SK-N-SH treated with all-trans-retinoic acid at 6 μM for 48 hours (cell line): ENCODE data around the gene COG4.

ENCODE experiments used
- ATAC-seq: fragments of 200-7000 bp; cut with Tn5 transposase; 3 replicates; pipeline ENCODE4 v1.9.1; 2020; ENCODE audit warnings: mild to moderate bottlenecking, moderate library complexity
- ARNTL ChIP-seq: fragments of 450-650 bp; formaldehyde crosslinking; IDR thresholded peaks from 2 replicates; pipeline ENCODE4 v1.5.0; 2020; ENCODE audit warnings: low read depth, mild to moderate bottlenecking, moderate library complexity, borderline replicate concordance
- BACH2 ChIP-seq: fragments of 250-450 bp; sonication (Bioruptor Pico); IDR thresholded peaks from 2 replicates; pipeline ENCODE4 v1.9.0; 2021; ENCODE audit warnings: mild to moderate bottlenecking, borderline replicate concordance
- CREB5 ChIP-seq: fragments of 250-450 bp; sonication (Bioruptor Pico); IDR thresholded peaks from 2 replicates; pipeline ENCODE4 v1.5.1; 2020; ENCODE audit warnings: low read depth, mild to moderate bottlenecking, moderate library complexity
- CSDC2 ChIP-seq: fragments of 250-450 bp; sonication (Bioruptor Pico); IDR thresholded peaks from 2 replicates; pipeline ENCODE4 v1.5.0; 2020; ENCODE audit warnings: mild to moderate bottlenecking, moderate library complexity
- ESRRG ChIP-seq: fragments of 250-450 bp; sonication (Bioruptor Pico); IDR thresholded peaks from 2 replicates; pipeline ENCODE4 v1.6.1; 2021; ENCODE audit warnings: mild to moderate bottlenecking
- GLIS3 ChIP-seq: fragments of 250-450 bp; sonication (Bioruptor Pico); IDR thresholded peaks from 2 replicates; pipeline ENCODE4 v1.5.0; 2020; ENCODE audit warnings: mild to moderate bottlenecking, moderate library complexity
- OSR1 ChIP-seq: fragments of 250-450 bp; sonication (Bioruptor Pico); IDR thresholded peaks from 2 replicates; pipeline ENCODE4 v1.8.0; 2022; ENCODE audit warnings: moderate library complexity, mild to moderate bottlenecking, inconsistent platforms
- PATZ1 ChIP-seq: fragments of 250-450 bp; sonication (Bioruptor Pico); IDR thresholded peaks from 2 replicates; pipeline ENCODE4 v1.8.0; 2020; ENCODE audit warnings: mild to moderate bottlenecking, moderate library complexity, borderline replicate concordance
- PPARA ChIP-seq: fragments of 250-450 bp; sonication (Bioruptor Pico); IDR thresholded peaks from 2 replicates; pipeline ENCODE4 v1.5.0; 2020; ENCODE audit warnings: mild to moderate bottlenecking, borderline replicate concordance
- RARB ChIP-seq: fragments of 250-450 bp; sonication (Bioruptor Pico); IDR thresholded peaks from 2 replicates; pipeline ENCODE4 v1.8.0; 2021; ENCODE audit warnings: mild to moderate bottlenecking, moderate library complexity
- SNAI2 ChIP-seq: fragments of 250-450 bp; sonication (Bioruptor Pico); IDR thresholded peaks from 2 replicates; pipeline ENCODE4 v1.5.0; 2020; ENCODE audit warnings: mild to moderate bottlenecking, moderate library complexity
- TCF4 ChIP-seq: fragments of 250-450 bp; sonication (Bioruptor Pico); IDR thresholded peaks from 2 replicates; pipeline ENCODE4 v1.8.0; 2021; ENCODE audit warnings: mild to moderate bottlenecking, moderate library complexity, borderline replicate concordance
- TOX ChIP-seq: fragments of 250-450 bp; sonication (Bioruptor Pico); IDR thresholded peaks from 2 replicates; pipeline ENCODE4 v1.8.0; 2021; ENCODE audit warnings: mild to moderate bottlenecking, moderate library complexity, borderline replicate concordance
- TSHZ2 ChIP-seq: fragments of 250-450 bp; sonication (Bioruptor Pico); IDR thresholded peaks from 2 replicates; pipeline ENCODE4 v1.5.0; 2020; ENCODE audit warnings: mild to moderate bottlenecking, moderate library complexity
- ZFP3 ChIP-seq: fragments of 250-450 bp; sonication (Bioruptor Pico); IDR thresholded peaks from 2 replicates; pipeline ENCODE4 v1.5.0; 2020; ENCODE audit warnings: mild to moderate bottlenecking, moderate library complexity
- ZFP30 ChIP-seq: fragments of 450-650 bp; formaldehyde crosslinking; IDR thresholded peaks from 2 replicates; pipeline ENCODE4 v1.5.0; 2022; ENCODE audit warnings: mild to moderate bottlenecking, moderate library complexity
- ZNF565 ChIP-seq: fragments of 450-650 bp; formaldehyde crosslinking; conservative IDR thresholded peaks from 2 replicates; pipeline ENCODE4 v1.5.0; 2020; ENCODE audit warnings: low read depth, mild to moderate bottlenecking, moderate library complexity
- ZNF70 ChIP-seq: fragments of 450-650 bp; formaldehyde crosslinking; IDR thresholded peaks from 2 replicates; pipeline ENCODE4 v1.5.0; 2020; ENCODE audit warnings: mild to moderate bottlenecking, moderate library complexity
- ZNF8 ChIP-seq: fragments of 450-650 bp; formaldehyde crosslinking; IDR thresholded peaks from 2 replicates; pipeline ENCODE4 v1.5.0; 2020; ENCODE audit warnings: mild to moderate bottlenecking, moderate library complexity
- TF ChIP-seq, protein P1 (sequence below): fragments of 250-450 bp; sonication (Bioruptor Pico); IDR thresholded peaks from 2 replicates; pipeline ENCODE4 v1.5.1; 2021; ENCODE audit warnings: mild to moderate bottlenecking, moderate library complexity
- TF ChIP-seq, protein P2 (sequence below): fragments of 250-450 bp; sonication (Bioruptor Pico); IDR thresholded peaks from 2 replicates; pipeline ENCODE4 v1.8.0; 2021; ENCODE audit warnings: low read depth, mild to moderate bottlenecking, moderate library complexity, borderline replicate concordance

COG4 gene

GRCh38 chr16:70441406-70441990, 81.9 kb downstream of the COG4 start:
- no peak for TF ChIP-seq TOX
- TF ChIP-seq SNAI2: no peak
- TF ChIP-seq OSR1 (CRISPR knock-in tag): no peak
- no peak for TF ChIP-seq ARNTL (CRISPR knock-in tag)
- TF ChIP-seq ZFP3 (CRISPR knock-in tag): no peak
- TF ChIP-seq ZNF8: no peak
- no peak for TF ChIP-seq PATZ1
- TF ChIP-seq ZFP30 (CRISPR knock-in tag): no peak
- no peak for TF ChIP-seq TSHZ2 (CRISPR knock-in tag)
- no peak for TF ChIP-seq ESRRG (CRISPR knock-in tag)
- no peak for ATAC-seq

DNA sequence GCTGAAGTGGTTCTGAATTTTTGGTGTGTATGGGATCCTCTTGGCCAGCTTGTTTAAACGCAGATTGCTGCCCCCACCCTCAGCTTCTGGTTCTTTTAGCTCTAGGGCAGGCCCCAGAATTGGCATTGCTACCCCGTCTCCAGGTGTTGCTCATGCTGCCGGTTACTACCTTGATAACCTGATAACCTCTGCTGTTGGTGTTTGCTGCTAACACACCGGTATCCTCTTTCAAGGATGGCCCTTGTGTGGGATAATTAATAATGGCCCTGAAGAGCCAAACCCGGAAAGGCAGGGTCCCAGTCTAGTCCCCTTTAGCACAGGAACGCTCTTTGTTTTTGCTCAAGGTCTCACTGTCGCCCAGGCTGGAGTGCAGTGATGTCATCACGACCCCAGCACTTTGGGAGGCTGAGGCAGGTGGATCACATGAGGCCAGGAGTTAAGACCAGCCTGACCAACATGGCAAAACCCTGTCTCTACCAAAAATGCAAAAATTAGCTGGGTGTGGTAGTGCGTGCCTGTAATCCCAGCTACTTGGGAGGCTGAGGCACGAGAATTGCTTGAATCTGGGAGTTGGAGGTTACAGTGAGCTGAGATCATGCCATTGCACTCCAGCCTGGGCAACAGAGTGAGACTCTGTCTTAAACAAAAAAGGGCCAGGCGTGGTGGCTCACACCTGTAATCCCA, 83.2 kb downstream of the COG4 start:
- TF ChIP-seq, protein P1, sequence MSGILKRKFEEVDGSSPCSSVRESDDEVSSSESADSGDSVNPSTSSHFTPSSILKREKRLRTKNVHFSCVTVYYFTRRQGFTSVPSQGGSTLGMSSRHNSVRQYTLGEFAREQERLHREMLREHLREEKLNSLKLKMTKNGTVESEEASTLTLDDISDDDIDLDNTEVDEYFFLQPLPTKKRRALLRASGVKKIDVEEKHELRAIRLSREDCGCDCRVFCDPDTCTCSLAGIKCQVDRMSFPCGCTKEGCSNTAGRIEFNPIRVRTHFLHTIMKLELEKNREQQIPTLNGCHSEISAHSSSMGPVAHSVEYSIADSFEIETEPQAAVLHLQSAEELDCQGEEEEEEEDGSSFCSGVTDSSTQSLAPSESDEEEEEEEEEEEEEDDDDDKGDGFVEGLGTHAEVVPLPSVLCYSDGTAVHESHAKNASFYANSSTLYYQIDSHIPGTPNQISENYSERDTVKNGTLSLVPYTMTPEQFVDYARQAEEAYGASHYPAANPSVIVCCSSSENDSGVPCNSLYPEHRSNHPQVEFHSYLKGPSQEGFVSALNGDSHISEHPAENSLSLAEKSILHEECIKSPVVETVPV (CRISPR knock-in tag): no peak
- TF ChIP-seq ESRRG (CRISPR knock-in tag): no peak
- no peak for TF ChIP-seq GLIS3 (CRISPR knock-in tag)
- TF ChIP-seq ZNF70 (CRISPR knock-in tag): no peak
- ATAC-seq: no peak

GRCh38 chr16:70438969-70439862, 84.1 kb downstream of the COG4 start, which contains the start of gene ST3GAL2:
Gene ST3GAL2, minus strand, starts transcription at chr16:70439100. Its CDS starts 40,570 bp downstream, at chr16:70398530.
- ATAC-seq: peak; percentile 87
- TF ChIP-seq ESRRG (CRISPR knock-in tag): no peak
- no peak for TF ChIP-seq BACH2
- peak; percentile 69; the same call in 1 of the 2 replicates for TF ChIP-seq ZNF565 (CRISPR knock-in tag)
- TF ChIP-seq PPARA: no peak
- 0 out of 2 replicates have a peak, but pooled peaks have one; percentile 41 for TF ChIP-seq ZNF70 (CRISPR knock-in tag)
- TF ChIP-seq, protein P2, sequence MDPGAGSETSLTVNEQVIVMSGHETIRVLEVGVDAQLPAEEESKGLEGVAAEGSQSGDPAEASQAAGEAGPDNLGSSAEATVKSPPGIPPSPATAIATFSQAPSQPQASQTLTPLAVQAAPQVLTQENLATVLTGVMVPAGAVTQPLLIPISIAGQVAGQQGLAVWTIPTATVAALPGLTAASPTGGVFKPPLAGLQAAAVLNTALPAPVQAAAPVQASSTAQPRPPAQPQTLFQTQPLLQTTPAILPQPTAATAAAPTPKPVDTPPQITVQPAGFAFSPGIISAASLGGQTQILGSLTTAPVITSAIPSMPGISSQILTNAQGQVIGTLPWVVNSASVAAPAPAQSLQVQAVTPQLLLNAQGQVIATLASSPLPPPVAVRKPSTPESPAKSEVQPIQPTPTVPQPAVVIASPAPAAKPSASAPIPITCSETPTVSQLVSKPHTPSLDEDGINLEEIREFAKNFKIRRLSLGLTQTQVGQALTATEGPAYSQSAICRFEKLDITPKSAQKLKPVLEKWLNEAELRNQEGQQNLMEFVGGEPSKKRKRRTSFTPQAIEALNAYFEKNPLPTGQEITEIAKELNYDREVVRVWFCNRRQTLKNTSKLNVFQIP: no peak
- TF ChIP-seq ZFP30 (CRISPR knock-in tag): peak; percentile 23; the same call in 1 of the 2 replicates
- TF ChIP-seq CSDC2 (CRISPR knock-in tag): peak; percentile 98
- TF ChIP-seq CREB5: no peak
- TF ChIP-seq TSHZ2 (CRISPR knock-in tag): peak; percentile 99
- no peak for TF ChIP-seq TOX
- no peak for TF ChIP-seq TCF4 (CRISPR knock-in tag)
- peak; percentile 75; the same call in 1 of the 2 replicates for TF ChIP-seq SNAI2
- no peak for TF ChIP-seq GLIS3 (CRISPR knock-in tag)
- peak; percentile 81; the same call in 1 of the 2 replicates for TF ChIP-seq ZFP3 (CRISPR knock-in tag)
- no peak for TF ChIP-seq RARB (CRISPR knock-in tag)
- no peak for TF ChIP-seq ZNF8
- TF ChIP-seq OSR1 (CRISPR knock-in tag): no peak
